ENCODE results near the gene TMOD2. TPM values are rescaled to one million over a fixed set of nuclear protein-coding genes. Genes with fewer than 3 reads are reported as not detected.

The TMOD2 gene
- total and polyA plus RNA-seq, 2 of the 8 experiments (the other 6 are each of a cell fraction or from before 2014, with no cell fraction given): 0.80 to 6.5 TPM

GRCh38 chr15:51855612-51856011 lies 104.2 kb downstream of the TMOD2 start:
- 77% methylated on average over 1 of the region's 1 CpG; no CpG with 5 or more reads in 1 of the 2 experiments for WGBS, 2 experiments (ENCODE audit: extremely low coverage in 1 of 2, insufficient coverage in 1 of 2, insufficient read length in 1 of 2, insufficient replicate concordance in 2 of 2, low coverage in 1 of 2, low lambda C conversion rate in 2 of 2, missing lambda C conversion rate in 1 of 2)
- no peak overlapping the region for H3K9ac ChIP-seq (replicated peaks in 1 of 4; ENCODE audit: extremely low read depth in 1 of 4, low read depth in 3 of 4, low read length in 3 of 4)
- no peaks in the 10 kb centered on the region for H3K27me3 ChIP-seq (replicated peaks in 1 of 4; ENCODE audit: control insufficient read depth in 3 of 4, extremely low read depth in 1 of 4, insufficient read depth in 3 of 4, low read length in 3 of 4)
- no peak overlapping the region for H3K18ac ChIP-seq (ENCODE audit: extremely low read depth, low read length)
- no peak overlapping the region for H2BK15ac ChIP-seq (ENCODE audit: low read length)
- no peak for DNase-seq (ENCODE audit: low read depth in 1 of 2, low spot score in 2 of 2)
- no peak overlapping the region for H2BK12ac ChIP-seq (ENCODE audit: low read depth, low read length)
- POLR2A ChIA-PET (ENCODE audit: partially characterized antibody): no interaction called here
- no peak overlapping the region for H3K27ac ChIP-seq (ENCODE audit: low read depth, low read length)
- CTCF ChIA-PET (ENCODE audit: partially characterized antibody): interaction anchor here (0.6 to 1.6 kb wide), 5 partner anchors 16 to 79 kb away, joined by 3 to 6 read pairs (median 4); no protein-coding TSS in a partner anchor
- H2BK5ac ChIP-seq (ENCODE audit: low read depth, low read length): no peak overlapping the region
- FAIRE-seq: no peak
- H3K23me2 ChIP-seq (ENCODE audit: low read depth, low read length): no peaks in the 10 kb centered on the region
- H3K14ac ChIP-seq (ENCODE audit: insufficient read length): no peak overlapping the region
- no peak overlapping the region for H2BK120ac ChIP-seq (replicated peaks; ENCODE audit: low read depth, low read length)
- H3K9me3 ChIP-seq (ENCODE audit: insufficient read depth in 2 of 2, low read depth in 1 of 2, low read length in 1 of 2): no peaks in the 10 kb centered on the region
- H3K4me1 ChIP-seq (replicated peaks in 1 of 4; ENCODE audit: control insufficient read depth in 3 of 4, insufficient read depth in 4 of 4, low read length in 3 of 4): peaks cover 6 to 15% (median 10%) of the 10 kb centered on the region in 4 experiments; a peak in 6 of 7 replicates
- H4K8ac ChIP-seq (ENCODE audit: extremely low read depth, insufficient read depth, low read length): no peak overlapping the region
- no peak overlapping the region for H4K5ac ChIP-seq (ENCODE audit: insufficient read length, low read depth, low read length)
- H2AK5ac ChIP-seq (ENCODE audit: low read depth, low read length): no peak overlapping the region
- no peak overlapping the region for H3K4me2 ChIP-seq (ENCODE audit: insufficient read depth in 1 of 2, low read depth in 2 of 2, low read length in 2 of 2)
- H4K20me1 ChIP-seq (replicated peaks in 1 of 2; ENCODE audit: control insufficient read depth in 1 of 2, insufficient read depth in 2 of 2, low read length in 2 of 2): peaks cover 0 to 4% of the 10 kb centered on the region in 2 experiments
- H3K23ac ChIP-seq (ENCODE audit: insufficient read length): no peak overlapping the region
- peaks cover 0 to 10% of the 10 kb centered on the region in 2 experiments; a peak in 2 of 4 replicates for H3K79me2 ChIP-seq (ENCODE audit: control insufficient read depth in 1 of 2, insufficient read depth in 2 of 2, low read length in 2 of 2)
- no peak overlapping the region for H2BK20ac ChIP-seq (ENCODE audit: low read length)
- H3K36me3 ChIP-seq (ENCODE audit: control insufficient read depth in 2 of 4, insufficient read depth in 4 of 4, low read length in 3 of 4): no peaks in the 10 kb centered on the region
- H3K4me3 ChIP-seq (ENCODE audit: extremely low read depth in 1 of 4, insufficient read depth in 2 of 4, low read depth in 3 of 4, low read length in 4 of 4): no peak overlapping the region
- H4K91ac ChIP-seq (replicated peaks; ENCODE audit: insufficient read length, low read length): no peak overlapping the region
- H3K79me1 ChIP-seq (ENCODE audit: low read depth, low read length): no peaks in the 10 kb centered on the region; the same call in 1 of the 2 replicates
- H2AFZ ChIP-seq (ENCODE audit: low read length): no peak overlapping the region
- no peak overlapping the region for H3K4ac ChIP-seq (replicated peaks; ENCODE audit: insufficient read length, low read depth, low read length)
- H3K56ac ChIP-seq (replicated peaks; ENCODE audit: insufficient read length, low read depth, low read length): no peak overlapping the region
- TF ChIP-seq GABPA (IDR thresholded peaks at IDR 0.05; ENCODE audit: borderline replicate concordance, insufficient read depth, low read length): no peak
- no peak for TF ChIP-seq CTCF (IDR thresholded peaks at IDR 0.05; ENCODE audit: control extremely low read depth in 1 of 3, insufficient read depth in 1 of 3, low read depth in 1 of 3, low read length in 3 of 3)
- no peak for TF ChIP-seq POLR2AphosphoS5 (IDR thresholded peaks at IDR 0.05; ENCODE audit: low read depth, low read length)
- no peak for TF ChIP-seq TBP (IDR thresholded peaks at IDR 0.05; ENCODE audit: low read depth, low read length)
- no peak for TF ChIP-seq RBBP5 (IDR thresholded peaks at IDR 0.05; ENCODE audit: borderline replicate concordance, low read depth, low read length)
- no peak for TF ChIP-seq JUN (IDR thresholded peaks at IDR 0.05; ENCODE audit: low read depth, low read length)
- TF ChIP-seq TEAD4 (IDR thresholded peaks at IDR 0.05; ENCODE audit: low read depth, low read length): no peak
- TF ChIP-seq NANOG (IDR thresholded peaks at IDR 0.05; ENCODE audit: insufficient read depth, low read depth, low read length, poor library complexity, severe bottlenecking): no peak
- no peak for TF ChIP-seq BACH1 (IDR thresholded peaks at IDR 0.05; ENCODE audit: low read length)
- TF ChIP-seq EP300 (IDR thresholded peaks at IDR 0.05; ENCODE audit: borderline replicate concordance in 1 of 2, low read depth in 2 of 2, low read length in 2 of 2): no peak
- TF ChIP-seq MAX (IDR thresholded peaks at IDR 0.05): no peak

Data from H1 (cell line).